ENCODE data around the gene PIGU. TPM values are rescaled to one million over a fixed set of nuclear protein-coding genes. Genes with fewer than 3 reads are reported as not detected.

The PIGU gene
- total and polyA plus RNA-seq, 7 donors, result 9.5 to 34.2 (median 15.0) TPM

- WGBS, 3 donors, result 68 to 78% (median 78%) methylated on average over 3 of the region's 3 CpGs
- Histone ChIP-seq H3K9me3 (no peaks in the 10 kb centered on the region), H3K36me3 (ENCODE audit: insufficient read depth in 1 of 2, low read depth in 1 of 2) (peaks cover 3 to 7% of the 10 kb centered on the region in 2 donors), H3K27ac (peak overlapping the region; percentile 17), H3K4me3 (no peak overlapping the region), H3K27me3 (ENCODE audit: insufficient read depth in 3 of 3, low read length in 2 of 3) (no peaks in the 10 kb centered on the region), H3K4me1 (peaks cover 18% of the 10 kb centered on the region)
- no peak for ATAC-seq
- no peak for TF ChIP-seq CTCF (IDR thresholded peaks at IDR 0.05)
- DNase-seq, result no peak
- intact Hi-C loops (cut with DNase I), result no loop called here
Observed at GRCh38 chr20:34624629-34625028, 52.3 kb downstream of the PIGU start.

- Histone ChIP-seq H3K27me3 (ENCODE audit: insufficient read depth in 3 of 3, low read length in 2 of 3) (no peaks in the 10 kb centered on the region), H3K27ac (no peak overlapping the region), H3K9me3 (no peaks in the 10 kb centered on the region), H3K36me3 (ENCODE audit: insufficient read depth in 1 of 2, low read depth in 1 of 2) (peaks cover 5 to 7% of the 10 kb centered on the region in 2 donors), H3K4me3 (no peak overlapping the region), H3K4me1 (peaks cover 11% of the 10 kb centered on the region)
- TF ChIP-seq CTCF (IDR thresholded peaks at IDR 0.05), result no peak
- ATAC-seq (no peak), DNase-seq (no peak)
- intact Hi-C loops (cut with DNase I), result no loop called here
- 60 to 85% (median 65%) methylated on average over 6 of the region's 6 CpGs for WGBS, 3 donors
Observed at GRCh38 chr20:34622821-34623451, 54.0 kb downstream of the PIGU start.

- no peak overlapping the region for H3K27ac ChIP-seq
- peaks cover 5 to 10% of the 10 kb centered on the region in 2 donors for H3K36me3 ChIP-seq (ENCODE audit: insufficient read depth in 1 of 2, low read depth in 1 of 2)
Observed at GRCh38 chr20:34621383-34622367, 55.2 kb downstream of the PIGU start.

GRCh38 chr20:34621036-34621343 is 55.9 kb downstream of the PIGU start:
- intact Hi-C loops (cut with DNase I), result no loop called here
- H3K9me3 ChIP-seq, result no peaks in the 10 kb centered on the region
- no peaks in the 10 kb centered on the region for H3K4me1 ChIP-seq
- H3K27me3 ChIP-seq (ENCODE audit: insufficient read depth in 3 of 3, low read length in 2 of 3), result no peaks in the 10 kb centered on the region
- H3K4me3 ChIP-seq, result no peak overlapping the region
- H3K36me3 ChIP-seq (ENCODE audit: insufficient read depth in 1 of 2, low read depth in 1 of 2), result peaks cover 5 to 15% of the 10 kb centered on the region in 2 donors
- no peak overlapping the region for H3K27ac ChIP-seq
- no peak for ATAC-seq
- no peak for TF ChIP-seq CTCF (IDR thresholded peaks at IDR 0.05)
- DNase-seq, result no peak

More at GRCh38 chr20:34621383-34622367, 55.2 kb downstream of the PIGU start:
- no peak for ATAC-seq
- no peak for DNase-seq
- intact Hi-C loops (cut with DNase I), result no loop called here
- H3K4me1 ChIP-seq, result peaks cover 5% of the 10 kb centered on the region
- no peaks in the 10 kb centered on the region for H3K9me3 ChIP-seq
- H3K4me3 ChIP-seq, result no peak overlapping the region
- no peak for TF ChIP-seq CTCF (IDR thresholded peaks at IDR 0.05)
- no peaks in the 10 kb centered on the region for H3K27me3 ChIP-seq (ENCODE audit: insufficient read depth in 3 of 3, low read length in 2 of 3)
- 94 to 96% (median 95%) methylated on average over 13 of the region's 13 CpGs for WGBS, 3 donors

All from psoas muscle (tissue), 8 donors.